ENCODE measurements around the gene TMEM259. TPM values are rescaled to one million over a fixed set of nuclear protein-coding genes. Genes with fewer than 3 reads are reported as not detected.

TMEM259 gene
- total and polyA plus RNA-seq, 9 of the 15 experiments (the other 6 are each of a cell fraction or from before 2014, with no cell fraction given) = 0.52 to 231 (median 63.6) TPM

DNA sequence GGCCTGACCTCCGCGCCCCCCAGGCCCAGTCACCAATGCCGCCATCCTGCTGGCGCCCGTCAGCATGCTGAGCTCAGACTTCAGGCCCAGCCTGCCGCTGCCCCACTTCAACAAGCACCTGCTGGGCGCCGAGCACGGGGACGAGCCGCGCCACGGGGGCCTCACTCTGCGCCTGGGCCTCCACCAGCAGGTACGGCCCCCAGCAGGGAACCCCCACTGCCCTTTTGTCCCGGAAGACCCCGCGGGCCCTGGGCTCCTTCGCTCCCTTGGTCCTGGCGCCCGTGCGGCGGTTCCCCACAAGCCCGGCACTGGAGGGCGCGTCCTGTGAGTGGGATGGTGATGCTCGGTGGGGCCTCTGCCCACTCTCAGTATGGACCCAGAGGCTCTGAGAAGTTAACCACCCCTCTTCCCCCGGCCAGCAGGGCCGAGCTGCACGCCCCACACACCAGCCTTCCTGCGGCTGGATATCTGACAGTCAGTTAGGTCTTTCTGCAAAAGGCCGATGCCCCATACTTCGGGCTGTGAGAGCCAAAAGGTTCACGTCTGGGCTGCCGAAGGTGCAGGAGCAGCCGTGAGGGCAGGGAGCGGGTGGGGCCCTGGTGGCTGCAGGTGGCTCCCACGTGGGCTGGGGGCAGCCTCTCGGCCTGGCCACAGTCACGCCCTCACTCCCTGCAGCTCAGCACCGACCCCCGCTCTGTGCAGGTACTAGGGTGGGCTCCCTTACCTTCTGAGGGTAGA, 28.8 kb downstream of the TMEM259 start:
- Histone ChIP-seq H3K27ac (ENCODE audit: extremely low read depth, low read depth, low read length) (no peak overlapping the region; the same call in 2 of the 3 replicates), H3K36me3 (ENCODE audit: control insufficient read depth, insufficient read depth, low read length) (peaks cover 76% of the 10 kb centered on the region; the same call in 2 of the 3 replicates), H3K9me1 (ENCODE audit: control insufficient read depth, insufficient read depth, low read length) (peaks cover 6% of the 10 kb centered on the region), H3K4me1 (replicated peaks in 1 of 2; ENCODE audit: control insufficient read depth in 2 of 2, insufficient read depth in 2 of 2, low read length in 2 of 2) (peaks cover 9 to 85% of the 10 kb centered on the region in 2 experiments; a peak in 4 of 5 replicates), H3K79me2 (ENCODE audit: control insufficient read depth, insufficient read depth, low read length) (no peaks in the 10 kb centered on the region), H3K9me3 (replicated peaks; ENCODE audit: control insufficient read depth, insufficient read depth, low read depth, low read length) (no peaks in the 10 kb centered on the region), H3K9ac (ENCODE audit: insufficient read depth in 1 of 2, low read depth in 2 of 2, low read length in 2 of 2) (peak overlapping the region in 1 of 2 experiments; percentile 20; a peak in 1 of 4 replicates), H2AFZ (ENCODE audit: low read depth, low read length) (no peak overlapping the region), H3K4me2 (ENCODE audit: insufficient read depth, low read length) (no peak overlapping the region), H4K20me1 (replicated peaks; ENCODE audit: control insufficient read depth, insufficient read depth, low read length) (no peaks in the 10 kb centered on the region; the same call in 1 of the 2 replicates), H3K27me3 (ENCODE audit: control insufficient read depth in 2 of 2, insufficient read depth in 2 of 2, low read length in 2 of 2) (no peaks in the 10 kb centered on the region), H3K4me3 (no peak overlapping the region)
- no peak for FAIRE-seq
- 96% methylated on average over 36 of the region's 42 CpGs for WGBS (ENCODE audit: insufficient coverage, low coverage, missing lambda C conversion rate)
- no peak for ATAC-seq
- no TSS peak for BruUV-seq (replicated peaks)
- intact Hi-C loops (cut with micrococcal nuclease) (no loop called here), in situ Hi-C loops (cut with MboI) (no loop called here)
- POLR2A ChIA-PET = no interaction called here
- DNase-seq (ENCODE audit: extremely low read depth in 1 of 4, low spot score in 3 of 4) = no peak
- CTCF ChIA-PET (ENCODE audit: low intra/inter-chr PET ratio) = no interaction called here
- TF ChIP-seq SP1 (CRISPR knock-in tag; IDR thresholded peaks at IDR 0.05) (peak; percentile 34), PTTG1 (tag; IDR thresholded peaks at IDR 0.05; ENCODE audit: low read depth) (no peak), L3MBTL2 (IDR thresholded peaks at IDR 0.05) (no peak), TFAP4 (CRISPR knock-in tag; IDR thresholded peaks at IDR 0.05; ENCODE audit: borderline replicate concordance) (peak; percentile 19; the same call in 1 of the 2 replicates), HDGF (IDR thresholded peaks at IDR 0.05) (0 out of 2 replicates have a peak, but pooled peaks have one; percentile 57), PCBP2 (IDR thresholded peaks at IDR 0.05; ENCODE audit: low read depth, low read length, poor library complexity, severe bottlenecking) (no peak), ZBTB7A (IDR thresholded peaks at IDR 0.05; ENCODE audit: borderline replicate concordance, control insufficient read depth, low read depth, low read length) (peak; percentile 63; the same call in 1 of the 2 replicates), ETV6 (IDR thresholded peaks at IDR 0.05; ENCODE audit: borderline replicate concordance in 1 of 2, low read depth in 2 of 2, low read length in 1 of 2) (no peak), ETV6 (CRISPR knock-in tag; IDR thresholded peaks at IDR 0.05; ENCODE audit: borderline replicate concordance) (no peak), ZNF280A (IDR thresholded peaks at IDR 0.05; ENCODE audit: low read depth, partially characterized antibody) (no peak), E2F5 (CRISPR knock-in tag; IDR thresholded peaks at IDR 0.05) (no peak)
